ENCODE results near the gene KEL.

KEL gene

GRCh38 chr7:142960955-142961512, 1.1 kb downstream of the KEL start:
- DNase-seq: no peak

GRCh38 chr7:142959202-142959601, 3.0 kb downstream of the KEL start:
- no peak for DNase-seq

- no peak for DNase-seq
Observed at GRCh38 chr7:142957723-142958122, 4.4 kb downstream of the KEL start.

- no peak for DNase-seq
Observed at GRCh38 chr7:142956951-142957623, 5.1 kb downstream of the KEL start.

- no peak for DNase-seq
Observed at GRCh38 chr7:142954680-142955268, 7.4 kb downstream of the KEL start.

GRCh38 chr7:142950235-142950634, 11.9 kb downstream of the KEL start:
- no peak for DNase-seq

GRCh38 chr7:142948603-142949002, 13.6 kb downstream of the KEL start:
- no peak for DNase-seq

GRCh38 chr7:142945001-142945400, 17.2 kb downstream of the KEL start:
- no peak for DNase-seq

GRCh38 chr7:142943706-142944268, 18.4 kb downstream of the KEL start:
- no peak for DNase-seq

- no peak for DNase-seq
Observed at GRCh38 chr7:142942746-142943145, 19.4 kb downstream of the KEL start.

GRCh38 chr7:142941541-142941940, 20.6 kb downstream of the KEL start:
- DNase-seq: no peak

- no peak for DNase-seq
Observed at GRCh38 chr7:142940966-142941535, 21.1 kb downstream of the KEL start.

- DNase-seq: no peak
Observed at GRCh38 chr7:142939226-142939910, 22.8 kb downstream of the KEL start, which contains the start of gene LLCFC1. Gene LLCFC1 (plus strand): TSS chr7:142939484. CDS start chr7:142939622, 138 bp downstream.

GRCh38 chr7:142938611-142939010, 23.6 kb downstream of the KEL start:
- no peak for DNase-seq

GRCh38 chr7:142935941-142936565, 26.1 kb downstream of the KEL start:
- DNase-seq: no peak

GRCh38 chr7:142934056-142934455, 28.1 kb downstream of the KEL start:
- DNase-seq: no peak

GRCh38 chr7:142933624-142934023, 28.5 kb downstream of the KEL start, which contains the start of gene TRPV5:
Gene TRPV5 (minus strand): TSS chr7:142933746. CDS start chr7:142933459, 287 bp downstream.
- no peak for DNase-seq

GRCh38 chr7:142933092-142933475, 29.1 kb downstream of the KEL start:
- DNase-seq: no peak

- DNase-seq: no peak
Observed at GRCh38 chr7:142932386-142933091, 29.6 kb downstream of the KEL start.

- no peak for DNase-seq
Observed at GRCh38 chr7:142930126-142930730, 31.9 kb downstream of the KEL start.

GRCh38 chr7:142927949-142928348, 34.2 kb downstream of the KEL start:
- no peak for DNase-seq
